B cell (primary cell): Measurements from ENCODE around the gene SEMA3A. TPM values are rescaled to one million over a fixed set of nuclear protein-coding genes. Genes with fewer than 3 reads are reported as not detected.

Experiments used
- ATAC-seq: fragments of 200-7000 bp; cut with Tn5 transposase; one replicate; pipeline ENCODE4 v1.10.0; 2021; ENCODE audit warnings: low read depth, mild to moderate bottlenecking, moderate number of reproducible peaks, moderate library complexity
- CTCF ChIA-PET: fragments of 350-600 bp; sonication (Branson Sonifier 250); formaldehyde crosslinking; loops from one replicate; lab custom pipeline; 2021; ENCODE audit warnings: antibody characterized with exemption, inconsistent platforms; lab: Charles Lee
- POLR2A ChIA-PET: fragments of 350-600 bp; sonication (Branson Sonifier 250); formaldehyde crosslinking; loops from one replicate; lab custom pipeline; 2021; ENCODE audit warnings: antibody characterized with exemption; lab: Charles Lee
- DNase-seq: peaks from one replicate; pipeline ENCODE4 v3.0.0; 2013
- H2AFZ ChIP-seq: 2 replicates; pipeline ENCODE4 v1.6.1; 2012; ENCODE audit warnings: mild to moderate bottlenecking, low read depth, low read length; ENCODE audit not compliant: insufficient read depth, poor library complexity, severe bottlenecking
- H3K27ac ChIP-seq, 2 donors: 1 replicate in 1 of 2; 2 replicates in 1 of 2; pipeline ENCODE4 v1.5.1; 2012 to 2013; ENCODE audit warnings: low read length in 2 of 2, mild to moderate bottlenecking in 2 of 2, moderate library complexity in 1 of 2
- H3K27me3 ChIP-seq, 4 experiments: fragments of 200-600 bp in 1 of 4; sonication (generic) in 1 of 4; replicated peaks in 1 of 4; 1 replicate in 2 of 4; 2 replicates in 2 of 4; pipeline versions ENCODE4 v1.6.1 to v1.7.0; 2013 to 2016; ENCODE audit warnings: low read length in 3 of 4, mild to moderate bottlenecking in 2 of 4, mixed read lengths in 1 of 4, moderate library complexity in 1 of 4; ENCODE audit not compliant: insufficient read depth in 4 of 4, control insufficient read depth in 3 of 4; ENCODE audit errors: control extremely low read depth in 1 of 4
- H3K36me3 ChIP-seq, 2 experiments: replicated peaks in 1 of 2; 1 replicate in 1 of 2; 2 replicates in 1 of 2; pipeline versions ENCODE4 v1.6.1 to v1.7.1; 2013; ENCODE audit warnings: low read length in 1 of 2; ENCODE audit not compliant: insufficient read depth in 2 of 2, control insufficient read depth in 1 of 2; ENCODE audit errors: control extremely low read depth in 1 of 2, extremely low read depth in 1 of 2
- H3K4me1 ChIP-seq, 2 donors: fragments of 200-600 bp in 1 of 2; sonication (generic) in 1 of 2; 1 replicate in 1 of 2; 2 replicates in 1 of 2; pipeline versions ENCODE4 v1.5.1 to v1.6.1; 2013 to 2017; ENCODE audit warnings: low read length in 2 of 2; ENCODE audit not compliant: control insufficient read depth in 2 of 2, insufficient read depth in 2 of 2
- H3K4me2 ChIP-seq: replicated peaks from 2 replicates; pipeline ENCODE3; 2012; ENCODE audit warnings: mild to moderate bottlenecking, low read depth, low read length; ENCODE audit not compliant: poor library complexity, severe bottlenecking
- H3K4me3 ChIP-seq, 5 experiments: fragments of 200-600 bp in 1 of 5; sonication (generic) in 1 of 5; 1 replicate in 3 of 5; 2 replicates in 2 of 5; pipeline versions ENCODE4 v1.5.1 to v1.7.0; 2011 to 2016; ENCODE audit warnings: low read length in 4 of 5, mild to moderate bottlenecking in 4 of 5, low read depth in 2 of 5, control low read depth in 1 of 5, moderate library complexity in 1 of 5; ENCODE audit not compliant: insufficient read depth in 1 of 5; ENCODE audit errors: control extremely low read depth in 1 of 5, extremely low read depth in 1 of 5
- H3K79me2 ChIP-seq: fragments of 200-600 bp; sonication (generic); one replicate; pipeline ENCODE4 v1.6.0; 2016; ENCODE audit warnings: low read length; ENCODE audit not compliant: control insufficient read depth, insufficient read depth
- H3K9ac ChIP-seq: fragments of 200-600 bp; sonication (generic); 2 replicates; pipeline ENCODE4 v1.6.1; 2017; ENCODE audit warnings: mild to moderate bottlenecking, low read length, moderate library complexity
- H3K9me3 ChIP-seq, 3 donors: one replicate each; pipeline versions ENCODE4 v1.6.1 to v1.7.1; 2013; ENCODE audit warnings: low read length in 2 of 3; ENCODE audit not compliant: control insufficient read depth in 2 of 3, insufficient read depth in 1 of 3; ENCODE audit errors: control extremely low read depth in 1 of 3
- H4K20me1 ChIP-seq: 2 replicates; pipeline ENCODE4 v1.6.0; 2012; ENCODE audit warnings: mild to moderate bottlenecking, low read length; ENCODE audit not compliant: insufficient read depth, control insufficient read depth, poor library complexity, severe bottlenecking
- H3K27ac Mint-ChIP-seq: one replicate; pipeline ENCODE4 v1.8.0; 2021; ENCODE audit warnings: mixed read lengths
- H3K27me3 Mint-ChIP-seq: one replicate; pipeline ENCODE4 v1.8.0; 2021; ENCODE audit warnings: mixed read lengths
- H3K4me1 Mint-ChIP-seq: one replicate; pipeline ENCODE4 v1.8.0; 2021; ENCODE audit warnings: mixed read lengths
- H3K4me3 Mint-ChIP-seq: one replicate; pipeline ENCODE4 v1.8.0; 2021; ENCODE audit warnings: mixed read lengths
- H3K9me3 Mint-ChIP-seq: one replicate; pipeline ENCODE4 v1.8.0; 2022; ENCODE audit warnings: mixed read lengths; ENCODE audit not compliant: insufficient read depth
- CTCF ChIP-seq: fragments of 200-600 bp; IDR thresholded peaks from one replicate; pipeline ENCODE4 v1.8.0; 2022; ENCODE audit warnings: antibody characterized with exemption, mild to moderate bottlenecking
- EZH2 ChIP-seq: IDR thresholded peaks from 2 replicates; pipeline ENCODE4 v1.6.1; 2012; ENCODE audit warnings: borderline replicate concordance, low read depth, mild to moderate bottlenecking, moderate library complexity, low read length; ENCODE audit not compliant: insufficient read depth, poor library complexity, severe bottlenecking
- WGBS: methylation state at CpG from one replicate; pipeline ENCODE4 v1.1.5; 2013; ENCODE audit warnings: missing lambda C conversion rate; ENCODE audit not compliant: insufficient coverage; 5-methylcytosine and 5-hydroxymethylcytosine counted together
- intact Hi-C: fragments of 100-400 bp; cut with micrococcal nuclease; formaldehyde crosslinking; loops from one replicate; pipeline ENCODE4 v1.10.0; 2022
- polyA plus RNA-seq: library from polyadenylated mRNA; depleted of rRNA; stranded (reverse); fragments of >200 nt; gene quantifications from 2 replicates; pipeline ENCODE4 v1.2.3, GENCODE V29; 2012
- total RNA-seq, 2 donors: library from RNA; stranded (reverse); fragments of 120-200 nt in 1 of 2; gene quantifications; 1 replicate in 1 of 2; 2 replicates in 1 of 2; pipeline versions ENCODE4 v1.2.3 to v1.2.4, GENCODE V29; 2013 to 2022

SEMA3A gene
- total and polyA plus RNA-seq, 2 donors (not counting 1 experiment from before 2014, with no cell fraction given) = not detected

GRCh38 chr7:83946801-83947200, 247.8 kb downstream of the SEMA3A start:
- Mint-ChIP-seq H3K27me3 (no peaks in the 10 kb centered on the region), H3K4me3 (no peak overlapping the region), H3K9me3 (no peaks in the 10 kb centered on the region), H3K4me1 (no peaks in the 10 kb centered on the region), H3K27ac (no peak overlapping the region)
- no peak for TF ChIP-seq EZH2
- no peak for TF ChIP-seq CTCF
- no peak overlapping the region for H3K9ac ChIP-seq
- H3K36me3 ChIP-seq = no peaks in the 10 kb centered on the region
- no peak overlapping the region for H3K27ac ChIP-seq
- no peaks in the 10 kb centered on the region for H3K4me1 ChIP-seq
- no peaks in the 10 kb centered on the region for H3K9me3 ChIP-seq
- ATAC-seq (no peak), DNase-seq (no peak)
- CTCF ChIA-PET = interaction anchor here (1.1 kb wide), 1 partner anchor 13 kb away, joined by 4 read pairs; no protein-coding TSS in a partner anchor
- H3K27me3 ChIP-seq = no peaks in the 10 kb centered on the region
- H3K4me3 ChIP-seq = no peak overlapping the region
- WGBS = no CpG with 5 or more reads among the region's 3 CpGs
- POLR2A ChIA-PET = no interaction called here
- H2AFZ ChIP-seq = no peak overlapping the region
- H3K79me2 ChIP-seq = no peaks in the 10 kb centered on the region
- intact Hi-C loops = no loop called here
- no peak overlapping the region for H3K4me2 ChIP-seq
- H4K20me1 ChIP-seq = no peaks in the 10 kb centered on the region

- ATAC-seq (no peak), DNase-seq (no peak)
- no peaks in the 10 kb centered on the region for H3K27me3 Mint-ChIP-seq
- no CpG with 5 or more reads among the region's 4 CpGs for WGBS
- H3K9me3 ChIP-seq = no peaks in the 10 kb centered on the region
- H3K36me3 ChIP-seq = no peaks in the 10 kb centered on the region
- ChIA-PET CTCF (interaction anchor here (1.5 kb wide), 1 partner anchor 9 kb away, joined by 5 read pairs; no protein-coding TSS in a partner anchor), POLR2A (no interaction called here)
- H3K4me3 Mint-ChIP-seq = no peak overlapping the region
- H3K9ac ChIP-seq = no peak overlapping the region
- H3K27ac ChIP-seq = no peak overlapping the region
- intact Hi-C loops = no loop called here
- no peaks in the 10 kb centered on the region for H3K4me1 Mint-ChIP-seq
- no peaks in the 10 kb centered on the region for H4K20me1 ChIP-seq
- H3K27ac Mint-ChIP-seq = no peak overlapping the region
- no peaks in the 10 kb centered on the region for H3K27me3 ChIP-seq
- H3K79me2 ChIP-seq = no peaks in the 10 kb centered on the region
- H3K4me3 ChIP-seq = no peak overlapping the region
- H3K4me2 ChIP-seq = no peak overlapping the region
- H2AFZ ChIP-seq = no peak overlapping the region
- H3K9me3 Mint-ChIP-seq = no peaks in the 10 kb centered on the region
- H3K4me1 ChIP-seq = no peaks in the 10 kb centered on the region
- TF ChIP-seq CTCF = no peak
- no peak for TF ChIP-seq EZH2
Measured at GRCh38 chr7:83941300-83941699, 253.3 kb downstream of the SEMA3A start.
